Transverse colon (tissue), 4 donors: Measurements from ENCODE around the gene DMRTA2. TPM values are rescaled to one million over a fixed set of nuclear protein-coding genes. Genes with fewer than 3 reads are reported as not detected.
"Not testable (repeated sequence)": the region's sequence is repeated elsewhere in the genome, so short reads cannot be mapped to it uniquely, and the experiment has no call there.

Experiments
- DNase-seq: peaks from one replicate; pipeline ENCODE4 v3.0.0-alpha.2; 2019
- H3K27ac ChIP-seq, 4 donors: fragments of 200-600 bp; sonication (generic); 2 replicates each; pipeline ENCODE4 v1.5.1; 2016 to 2018; ENCODE audit warnings: inconsistent platforms in 4 of 4
- H3K27me3 ChIP-seq: fragments of 200-600 bp; sonication (generic); 2 replicates; pipeline ENCODE4 v1.5.1; 2017; ENCODE audit warnings: inconsistent platforms
- H3K36me3 ChIP-seq, 4 donors: fragments of 200-600 bp; sonication (generic); 2 replicates each; pipeline ENCODE4 v1.5.1; 2017 to 2019; ENCODE audit warnings: inconsistent platforms in 4 of 4
- H3K4me1 ChIP-seq, 4 donors: fragments of 200-600 bp; sonication (generic); 2 replicates each; pipeline ENCODE4 v1.5.1; 2017 to 2020; ENCODE audit warnings: inconsistent platforms in 4 of 4
- H3K4me3 ChIP-seq, 4 donors: fragments of 200-600 bp; sonication (generic); 1 replicate in 1 of 4; 2 replicates in 3 of 4; pipeline versions ENCODE4 v1.5.1 to v1.6.1; 2017 to 2019; ENCODE audit warnings: inconsistent platforms in 4 of 4
- H3K9me3 ChIP-seq, 2 donors: fragments of 200-600 bp; sonication (generic); 2 replicates each; pipeline ENCODE4 v1.5.1; 2017 to 2019; ENCODE audit warnings: inconsistent platforms in 2 of 2
- EP300 ChIP-seq: sonication (generic); formaldehyde crosslinking; IDR thresholded peaks from one replicate; pipeline ENCODE4 v1.6.1; 2017; ENCODE audit warnings: antibody characterized with exemption, low read depth
- POLR2A ChIP-seq: fragments of 450-650 bp; IDR thresholded peaks from one replicate; pipeline ENCODE4 v1.6.1; 2016; ENCODE audit warnings: antibody characterized with exemption, mild to moderate bottlenecking, moderate library complexity
- POLR2AphosphoS5 ChIP-seq, 3 donors: sonication (generic); formaldehyde crosslinking; IDR thresholded peaks; one replicate each; pipeline ENCODE4 v1.6.1; 2016; ENCODE audit warnings: antibody characterized with exemption in 3 of 3
- WGBS, 2 donors: methylation state at CpG; one replicate each; pipeline ENCODE4 v1.1.5; 2018; ENCODE audit warnings: low coverage in 1 of 2; 5-methylcytosine and 5-hydroxymethylcytosine counted together
- in situ Hi-C, 4 donors: fragments of 200-750 bp; cut with MboI; loops; one replicate each; pipeline versions ENCODE4 v1.15.0 to v1.15.1; 2017; ENCODE audit warnings: low sequenced_read_pairs in 3 of 4, low pct_ligation_motif_present in 1 of 4, low pct_unique_long_range_greater_than_20kb in 1 of 4
- intact Hi-C: fragments of 100-400 bp; cut with DNase I; formaldehyde crosslinking; loops from one replicate; pipeline ENCODE4 v1.15.1; 2023; ENCODE audit warnings: low total_unique reads
- total RNA-seq, 4 donors: library from RNA; depleted of rRNA; stranded (reverse); fragments of >200 nt; gene quantifications; one replicate each; pipeline ENCODE4 v1.1.0, GENCODE V29; 2016
- TF ChIP-seq, protein P1 (sequence below), 5 experiments: fragments of 200-600 bp in 3 of 5; fragments of 450-650 bp in 2 of 5; sonication (generic) in 3 of 5; IDR thresholded peaks; 1 replicate in 2 of 5; 2 replicates in 3 of 5; pipeline ENCODE4 v1.5.1; 2016 to 2017; ENCODE audit warnings: antibody characterized with exemption in 5 of 5, inconsistent platforms in 3 of 5, mild to moderate bottlenecking in 2 of 5, moderate library complexity in 1 of 5

DMRTA2 gene
- total RNA-seq, 4 donors from 2014 or later: not detected

DNA sequence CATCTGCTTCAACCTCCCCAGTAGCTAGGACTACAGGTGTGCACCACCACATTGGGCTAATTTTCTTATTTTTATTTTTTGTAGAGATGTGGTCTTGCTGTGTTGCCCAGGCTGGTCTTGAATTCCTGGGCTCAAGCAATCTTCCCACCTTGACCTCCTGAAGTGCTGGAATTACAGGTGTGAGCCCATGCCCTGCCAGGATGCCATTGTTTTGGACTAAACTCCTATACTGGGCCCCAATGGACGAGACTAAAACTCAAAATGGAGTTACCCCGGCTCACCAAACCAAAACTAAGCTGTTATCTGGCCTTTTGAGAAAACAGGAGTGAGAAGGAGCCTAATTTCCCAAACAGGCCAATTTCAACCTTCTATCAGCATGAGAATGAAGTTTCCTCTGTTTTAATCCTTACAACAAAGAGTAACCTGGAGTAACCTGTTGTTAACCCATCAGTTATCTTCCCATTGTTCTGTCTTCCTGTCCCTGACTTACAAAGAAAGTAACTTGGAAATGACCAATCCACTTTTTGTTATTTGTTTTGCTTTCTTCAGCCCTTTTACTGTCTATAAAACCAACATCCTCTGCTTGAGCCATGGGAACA lies 29.6 kb downstream of the DMRTA2 start:
- Histone ChIP-seq H3K4me1 (no peaks in the 10 kb centered on the region), H3K36me3 (no peaks in the 10 kb centered on the region), H3K27ac (no peak overlapping the region), H3K27me3 (peaks cover 12% of the 10 kb centered on the region), H3K4me3 (no peak overlapping the region), H3K9me3 (no peaks in the 10 kb centered on the region)
- in situ Hi-C loops (no loop called here), intact Hi-C loops (no loop called here)
- no peak for DNase-seq
- 60% methylated on average over 2 of the region's 2 CpGs; no CpG with 5 or more reads in 1 of the 2 donors for WGBS, 2 donors
- TF ChIP-seq POLR2A: no peak
- TF ChIP-seq POLR2AphosphoS5 (IDR thresholded peaks at IDR 0.05): no peak
- TF ChIP-seq, protein P1, sequence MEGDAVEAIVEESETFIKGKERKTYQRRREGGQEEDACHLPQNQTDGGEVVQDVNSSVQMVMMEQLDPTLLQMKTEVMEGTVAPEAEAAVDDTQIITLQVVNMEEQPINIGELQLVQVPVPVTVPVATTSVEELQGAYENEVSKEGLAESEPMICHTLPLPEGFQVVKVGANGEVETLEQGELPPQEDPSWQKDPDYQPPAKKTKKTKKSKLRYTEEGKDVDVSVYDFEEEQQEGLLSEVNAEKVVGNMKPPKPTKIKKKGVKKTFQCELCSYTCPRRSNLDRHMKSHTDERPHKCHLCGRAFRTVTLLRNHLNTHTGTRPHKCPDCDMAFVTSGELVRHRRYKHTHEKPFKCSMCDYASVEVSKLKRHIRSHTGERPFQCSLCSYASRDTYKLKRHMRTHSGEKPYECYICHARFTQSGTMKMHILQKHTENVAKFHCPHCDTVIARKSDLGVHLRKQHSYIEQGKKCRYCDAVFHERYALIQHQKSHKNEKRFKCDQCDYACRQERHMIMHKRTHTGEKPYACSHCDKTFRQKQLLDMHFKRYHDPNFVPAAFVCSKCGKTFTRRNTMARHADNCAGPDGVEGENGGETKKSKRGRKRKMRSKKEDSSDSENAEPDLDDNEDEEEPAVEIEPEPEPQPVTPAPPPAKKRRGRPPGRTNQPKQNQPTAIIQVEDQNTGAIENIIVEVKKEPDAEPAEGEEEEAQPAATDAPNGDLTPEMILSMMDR (IDR thresholded peaks at IDR 0.05): no peak
- TF ChIP-seq EP300: no peak

DNA sequence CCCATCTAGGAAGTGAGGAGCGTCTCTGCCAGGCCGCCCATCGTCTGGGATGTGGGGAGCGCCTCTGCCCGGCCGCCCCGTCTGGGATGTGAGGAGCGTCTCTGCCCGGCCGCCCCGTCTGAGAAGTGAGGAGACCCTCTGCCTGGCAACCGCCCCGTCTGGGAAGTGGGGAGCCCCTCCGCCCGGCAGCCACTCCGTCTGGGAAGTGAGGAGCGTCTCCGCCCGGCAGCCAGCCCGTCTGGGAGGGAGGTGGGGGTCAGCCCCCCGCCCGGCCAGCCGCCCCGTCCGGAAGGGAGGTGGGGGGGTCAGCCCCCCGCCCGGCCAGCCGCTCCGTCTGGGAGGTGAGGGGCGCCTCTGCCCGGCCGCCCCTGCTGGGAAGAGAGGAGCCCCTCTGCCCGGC lies 41.7 kb downstream of the DMRTA2 start:
- intact Hi-C loops: not testable (repeated sequence)

DNA sequence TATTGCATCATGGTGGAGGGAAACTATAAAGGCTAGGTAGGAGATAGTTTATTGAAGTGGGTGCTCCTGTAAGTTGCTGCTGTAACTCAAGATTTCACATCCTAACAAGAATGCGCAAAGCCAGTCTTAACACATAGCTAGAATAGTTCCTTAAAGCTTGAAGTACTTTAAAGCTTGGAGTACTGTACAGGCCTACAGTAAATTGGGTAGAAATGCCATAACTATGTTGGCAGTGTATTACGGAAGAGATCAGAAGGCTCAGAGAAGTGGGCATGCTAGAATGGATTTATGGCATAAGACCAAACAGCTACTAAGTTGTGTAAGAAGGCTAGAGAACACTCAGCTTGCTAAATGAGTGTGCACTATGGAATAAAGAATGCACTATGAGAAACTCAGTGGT lies 44.5 kb downstream of the DMRTA2 start:
- no peaks in the 10 kb centered on the region for H3K4me1 ChIP-seq
- TF ChIP-seq POLR2A: no peak
- no peak for TF ChIP-seq EP300
- no peak for TF ChIP-seq POLR2AphosphoS5 (IDR thresholded peaks at IDR 0.05)
- TF ChIP-seq, protein P1 (IDR thresholded peaks at IDR 0.05): no peak
- in situ Hi-C loops: loop anchor here in 1 of 4 donors (10.0 kb wide), 1 partner anchor 226 kb away; no protein-coding TSS in a partner anchor
- no peak overlapping the region for H3K27ac ChIP-seq
- H3K27me3 ChIP-seq: no peaks in the 10 kb centered on the region
- intact Hi-C loops: no loop called here
- no peak for DNase-seq
- H3K9me3 ChIP-seq: no peaks in the 10 kb centered on the region
- 95 to 100% methylated on average over 1 to 2 of the region's 2 CpGs for WGBS, 2 donors
- no peaks in the 10 kb centered on the region for H3K36me3 ChIP-seq
- H3K4me3 ChIP-seq: no peak overlapping the region

More for the DNA sequence above, 41.7 kb downstream of the DMRTA2 start:
- H3K36me3 ChIP-seq, H3K4me1 ChIP-seq, DNase-seq, H3K27me3 ChIP-seq, in situ Hi-C loops, H3K27ac ChIP-seq, H3K9me3 ChIP-seq, H3K4me3 ChIP-seq: not testable (repeated sequence)
- WGBS, 2 donors: no CpG with 5 or more reads among the region's 33 CpGs

DNA sequence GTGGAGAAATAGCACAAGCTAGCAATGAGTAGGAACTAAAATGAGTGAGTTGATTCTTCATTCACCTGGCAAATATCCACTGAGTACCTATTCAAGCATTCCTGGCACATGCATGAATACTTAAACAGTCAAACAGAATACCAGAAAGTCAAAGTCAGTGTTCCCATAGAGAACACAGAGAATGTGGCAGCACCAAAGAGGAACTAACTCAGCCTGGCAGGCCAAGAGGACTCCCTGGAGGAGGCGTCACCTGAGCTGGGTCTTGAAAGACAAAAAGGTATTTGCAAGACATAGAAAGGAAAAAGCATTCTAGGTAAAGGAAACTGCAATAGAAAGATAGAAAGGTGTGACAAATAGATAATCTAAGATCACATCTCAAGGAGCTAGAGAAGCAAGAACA lies 49.7 kb downstream of the DMRTA2 start:
- no peak overlapping the region for H3K27ac ChIP-seq
- H3K4me3 ChIP-seq: no peak overlapping the region
- no peak for DNase-seq
- H3K27me3 ChIP-seq: peaks cover 4% of the 10 kb centered on the region
- no peaks in the 10 kb centered on the region for H3K9me3 ChIP-seq
- in situ Hi-C loops (loop anchor here in 1 of 4 donors (10.0 to 25.0 kb wide), 2 partner anchors 231 to 814 kb away; no protein-coding TSS in a partner anchor), intact Hi-C loops (no loop called here)
- H3K36me3 ChIP-seq: no peaks in the 10 kb centered on the region
- TF ChIP-seq EP300 (no peak), POLR2A (no peak), POLR2AphosphoS5 (IDR thresholded peaks at IDR 0.05) (no peak)
- TF ChIP-seq, protein P1 (IDR thresholded peaks at IDR 0.05): no peak
- H3K4me1 ChIP-seq: peaks cover 0 to 2% (median under 1%) of the 10 kb centered on the region in 4 donors
- WGBS, 2 donors: 80 to 85% methylated on average over 1 of the region's 1 CpG

DNA sequence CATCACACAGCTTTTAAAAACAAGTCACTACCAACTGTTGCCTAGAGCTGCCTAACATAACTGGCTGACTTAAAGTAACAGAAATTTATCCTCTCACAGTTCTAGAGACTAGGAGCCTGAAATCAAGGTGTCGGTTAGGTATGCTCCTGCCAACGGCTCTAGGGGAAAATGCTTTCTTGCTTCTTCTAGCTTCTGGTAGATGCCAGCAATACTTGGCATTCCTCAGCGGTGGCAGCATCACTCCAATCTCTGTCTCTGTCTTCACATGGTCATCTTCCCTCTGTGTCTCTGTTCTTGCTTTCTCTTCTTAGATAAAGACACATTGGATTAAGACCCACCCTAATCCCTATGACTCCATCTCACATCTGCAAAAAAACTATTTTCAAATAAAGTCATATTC lies 51.5 kb downstream of the DMRTA2 start:
- 69 to 77% methylated on average over 3 of the region's 3 CpGs for WGBS, 2 donors
- no peak overlapping the region for H3K4me3 ChIP-seq
- intact Hi-C loops: no loop called here
- H3K9me3 ChIP-seq: no peaks in the 10 kb centered on the region
- peaks cover 0 to 7% (median 2%) of the 10 kb centered on the region in 4 donors for H3K4me1 ChIP-seq
- in situ Hi-C loops: loop anchor here in 1 of 4 donors (10.0 to 25.0 kb wide), 2 partner anchors 233 to 816 kb away; no protein-coding TSS in a partner anchor
- no peak overlapping the region for H3K27ac ChIP-seq
- no peak for DNase-seq
- peaks cover 20% of the 10 kb centered on the region for H3K27me3 ChIP-seq
- TF ChIP-seq EP300: no peak
- TF ChIP-seq, protein P1 (IDR thresholded peaks at IDR 0.05): no peak
- H3K36me3 ChIP-seq: no peaks in the 10 kb centered on the region
